Measurements from ENCODE around the gene PIBF1. TPM values are rescaled to one million over a fixed set of nuclear protein-coding genes. Genes with fewer than 3 reads are reported as not detected.

PIBF1 gene
- total RNA-seq, 4 donors from 2014 or later: 11.4 to 21.1 (median 13.5) TPM

GRCh38 chr13:72851678-72852014 is 69.7 kb downstream of the PIBF1 start:
- no peak for DNase-seq (ENCODE audit: low spot score in 2 of 2)
- TF ChIP-seq CTCF (IDR thresholded peaks at IDR 0.05) (no peak), POLR2A (IDR thresholded peaks at IDR 0.05) (no peak)
- 92 to 100% methylated on average over 3 of the region's 3 CpGs for WGBS, 2 donors
- intact Hi-C loops (cut with DNase I; ENCODE audit: low total_unique reads): no loop called here
- no peak overlapping the region for H3K4me3 ChIP-seq (ENCODE audit: low read depth, poor library complexity, severe bottlenecking)

GRCh38 chr13:72852207-72852606 is 70.3 kb downstream of the PIBF1 start:
- DNase-seq (ENCODE audit: low spot score in 2 of 2): no peak
- H3K4me3 ChIP-seq (ENCODE audit: low read depth, poor library complexity, severe bottlenecking): no peak overlapping the region
- intact Hi-C loops (cut with DNase I; ENCODE audit: low total_unique reads): no loop called here
- TF ChIP-seq POLR2A (IDR thresholded peaks at IDR 0.05) (no peak), CTCF (IDR thresholded peaks at IDR 0.05) (no peak)
- WGBS, 2 donors: 96 to 99% methylated on average over 9 to 12 of the region's 12 CpGs

GRCh38 chr13:72853000-72853399 is 71.1 kb downstream of the PIBF1 start:
- 89 to 100% methylated on average over 1 of the region's 1 CpG for WGBS, 2 donors
- intact Hi-C loops (cut with DNase I; ENCODE audit: low total_unique reads): no loop called here

GRCh38 chr13:72864142-72865011 is 82.4 kb downstream of the PIBF1 start:
- WGBS, 2 donors: 57 to 64% methylated on average over 9 of the region's 9 CpGs
- no peak for DNase-seq (ENCODE audit: low spot score in 2 of 2)
- no peak for TF ChIP-seq CTCF (IDR thresholded peaks at IDR 0.05)
- TF ChIP-seq POLR2A (IDR thresholded peaks at IDR 0.05): no peak
- intact Hi-C loops (cut with DNase I; ENCODE audit: low total_unique reads): no loop called here
- H3K4me3 ChIP-seq (ENCODE audit: low read depth, poor library complexity, severe bottlenecking): no peak overlapping the region

More at GRCh38 chr13:72853000-72853399, 71.1 kb downstream of the PIBF1 start:
- TF ChIP-seq POLR2A (IDR thresholded peaks at IDR 0.05): no peak
- no peak for TF ChIP-seq CTCF (IDR thresholded peaks at IDR 0.05)
- DNase-seq (ENCODE audit: low spot score in 2 of 2): no peak
- no peak overlapping the region for H3K4me3 ChIP-seq (ENCODE audit: low read depth, poor library complexity, severe bottlenecking)

- H3K4me3 ChIP-seq (ENCODE audit: low read depth, poor library complexity, severe bottlenecking): no peak overlapping the region
- no peak for DNase-seq (ENCODE audit: low spot score in 2 of 2)
- intact Hi-C loops (cut with DNase I; ENCODE audit: low total_unique reads): no loop called here
- 94 to 98% methylated on average over 1 of the region's 1 CpG for WGBS, 2 donors
- TF ChIP-seq POLR2A (IDR thresholded peaks at IDR 0.05) (no peak), CTCF (IDR thresholded peaks at IDR 0.05) (no peak)
Observed at GRCh38 chr13:72868229-72868628, 86.3 kb downstream of the PIBF1 start.

Measured in lower leg skin (tissue), 4 donors.